Naive B cell (primary cell): ENCODE results near the gene PDZRN4. TPM values are rescaled to one million over a fixed set of nuclear protein-coding genes. Genes with fewer than 3 reads are reported as not detected.
"Not testable (repeated sequence)": the region's sequence is repeated elsewhere in the genome, so short reads cannot be mapped to it uniquely, and the experiment has no call there.

Experiments
- ATAC-seq, 2 donors: fragments of 150-1000 bp; cut with Tn5 transposase; 2 replicates each; pipeline ENCODE4 v1.10.0; 2021; ENCODE audit warnings: low read depth in 2 of 2, mild to moderate bottlenecking in 2 of 2, moderate library complexity in 2 of 2
- DNase-seq: peaks from one replicate; pipeline ENCODE4 v3.0.0; 2022
- H3K27ac Mint-ChIP-seq, 6 donors: one replicate each; pipeline ENCODE4 v1.8.0; 2020 to 2022; ENCODE audit warnings: mild to moderate bottlenecking in 6 of 6, mixed read lengths in 6 of 6, moderate library complexity in 5 of 6, inconsistent platforms in 2 of 6
- H3K27me3 Mint-ChIP-seq, 3 donors: one replicate each; pipeline ENCODE4 v1.8.0; 2021 to 2022; ENCODE audit warnings: mixed read lengths in 3 of 3, mild to moderate bottlenecking in 1 of 3
- H3K36me3 Mint-ChIP-seq, 2 donors: one replicate each; pipeline ENCODE4 v1.8.0; 2020 to 2022; ENCODE audit warnings: mixed read lengths in 2 of 2, inconsistent platforms in 1 of 2, mild to moderate bottlenecking in 1 of 2
- H3K4me1 Mint-ChIP-seq, 3 donors: one replicate each; pipeline ENCODE4 v1.8.0; 2020 to 2022; ENCODE audit warnings: mixed read lengths in 3 of 3, inconsistent platforms in 1 of 3, mild to moderate bottlenecking in 1 of 3, moderate library complexity in 1 of 3
- H3K4me3 Mint-ChIP-seq, 8 donors: one replicate each; pipeline ENCODE4 v1.8.0; 2020 to 2022; ENCODE audit warnings: mild to moderate bottlenecking in 8 of 8, mixed read lengths in 8 of 8, moderate library complexity in 8 of 8, inconsistent platforms in 2 of 8
- H3K9me3 Mint-ChIP-seq, 7 donors: one replicate each; pipeline ENCODE4 v1.8.0; 2020 to 2022; ENCODE audit warnings: mixed read lengths in 7 of 7, mild to moderate bottlenecking in 5 of 7, inconsistent platforms in 2 of 7, moderate library complexity in 1 of 7
- polyA plus RNA-seq, 6 donors: library from polyadenylated mRNA; unstranded; fragments of 300-500 nt; fragmentation: Illumina TruSeq; gene quantifications; one replicate each; pipeline ENCODE4 v1.2.3, GENCODE V29; 2021; ENCODE audit warnings: low read depth in 6 of 6

The PDZRN4 gene
- polyA plus RNA-seq, 6 donors from 2014 or later = not detected

GRCh38 chr12:41224066-41224465 lies 35.9 kb downstream of the PDZRN4 start:
- Mint-ChIP-seq H3K4me1 (peaks cover 8 to 17% (median 13%) of the 10 kb centered on the region in 3 donors), H3K36me3 (no peaks in the 10 kb centered on the region), H3K4me3 (no peak overlapping the region), H3K9me3 (no peaks in the 10 kb centered on the region), H3K27me3 (no peaks in the 10 kb centered on the region), H3K27ac (no peak overlapping the region)
- DNase-seq = no peak
- no peak for ATAC-seq

- DNase-seq (no peak), ATAC-seq (no peak)
- no peak overlapping the region for H3K4me3 Mint-ChIP-seq
- no peaks in the 10 kb centered on the region for H3K9me3 Mint-ChIP-seq
- H3K36me3 Mint-ChIP-seq = no peaks in the 10 kb centered on the region
- no peaks in the 10 kb centered on the region for H3K27me3 Mint-ChIP-seq
- H3K4me1 Mint-ChIP-seq = peaks cover 11 to 17% (median 13%) of the 10 kb centered on the region in 3 donors
- no peak overlapping the region for H3K27ac Mint-ChIP-seq
Observed at GRCh38 chr12:41225179-41225578, 37.1 kb downstream of the PDZRN4 start.

- no peaks in the 10 kb centered on the region for H3K9me3 Mint-ChIP-seq
- H3K27ac Mint-ChIP-seq = peak overlapping the region in 5 of 6 donors; percentile 3 to 71 (median 37)
- DNase-seq = no peak
- H3K4me1 Mint-ChIP-seq = peaks cover 11 to 17% (median 13%) of the 10 kb centered on the region in 3 donors
- no peak for ATAC-seq
- no peaks in the 10 kb centered on the region for H3K27me3 Mint-ChIP-seq
- no peaks in the 10 kb centered on the region for H3K36me3 Mint-ChIP-seq
- peak overlapping the region in 4 of 8 donors; percentile 4 to 51 (median 25) for H3K4me3 Mint-ChIP-seq
Observed at GRCh38 chr12:41228066-41228820, 40.1 kb downstream of the PDZRN4 start.

GRCh38 chr12:41230756-41231155 lies 42.6 kb downstream of the PDZRN4 start:
- H3K27ac Mint-ChIP-seq = no peak overlapping the region
- H3K27me3 Mint-ChIP-seq = no peaks in the 10 kb centered on the region
- no peak overlapping the region for H3K4me3 Mint-ChIP-seq
- H3K36me3 Mint-ChIP-seq = no peaks in the 10 kb centered on the region
- H3K4me1 Mint-ChIP-seq = peaks cover 11 to 17% (median 13%) of the 10 kb centered on the region in 3 donors
- DNase-seq = no peak
- ATAC-seq = no peak
- no peaks in the 10 kb centered on the region for H3K9me3 Mint-ChIP-seq

- H3K27ac Mint-ChIP-seq = no peak overlapping the region
- no peak overlapping the region for H3K4me3 Mint-ChIP-seq
- DNase-seq (no peak), ATAC-seq (no peak)
- no peaks in the 10 kb centered on the region for H3K9me3 Mint-ChIP-seq
- H3K36me3 Mint-ChIP-seq = no peaks in the 10 kb centered on the region
- no peaks in the 10 kb centered on the region for H3K4me1 Mint-ChIP-seq
- no peaks in the 10 kb centered on the region for H3K27me3 Mint-ChIP-seq
Observed at GRCh38 chr12:41234692-41235091, 46.6 kb downstream of the PDZRN4 start.

GRCh38 chr12:41242603-41243002 lies 54.5 kb downstream of the PDZRN4 start:
- H3K9me3 Mint-ChIP-seq = no peaks in the 10 kb centered on the region
- H3K27ac Mint-ChIP-seq = no peak overlapping the region
- H3K27me3 Mint-ChIP-seq = no peaks in the 10 kb centered on the region
- H3K4me1 Mint-ChIP-seq = no peaks in the 10 kb centered on the region
- DNase-seq (no peak), ATAC-seq (no peak)
- no peak overlapping the region for H3K4me3 Mint-ChIP-seq
- H3K36me3 Mint-ChIP-seq = no peaks in the 10 kb centered on the region

GRCh38 chr12:41248391-41248790 lies 60.3 kb downstream of the PDZRN4 start:
- no peak overlapping the region for H3K4me3 Mint-ChIP-seq
- H3K27me3 Mint-ChIP-seq = no peaks in the 10 kb centered on the region
- DNase-seq (no peak), ATAC-seq (no peak)
- no peaks in the 10 kb centered on the region for H3K36me3 Mint-ChIP-seq
- H3K4me1 Mint-ChIP-seq = no peaks in the 10 kb centered on the region
- H3K9me3 Mint-ChIP-seq = no peaks in the 10 kb centered on the region
- no peak overlapping the region for H3K27ac Mint-ChIP-seq

- DNase-seq (no peak), ATAC-seq (no peak)
- H3K27ac Mint-ChIP-seq = no peak overlapping the region
- H3K4me3 Mint-ChIP-seq = no peak overlapping the region
- H3K36me3 Mint-ChIP-seq = no peaks in the 10 kb centered on the region
- peaks cover 0 to 5% (median 0%) of the 10 kb centered on the region in 3 donors for H3K27me3 Mint-ChIP-seq
- H3K4me1 Mint-ChIP-seq = no peaks in the 10 kb centered on the region
- H3K9me3 Mint-ChIP-seq = no peaks in the 10 kb centered on the region
Observed at GRCh38 chr12:41250748-41251147, 62.6 kb downstream of the PDZRN4 start.

- peak overlapping the region in 1 of 8 donors; percentile 30 for H3K4me3 Mint-ChIP-seq
- no peaks in the 10 kb centered on the region for H3K36me3 Mint-ChIP-seq
- no peak overlapping the region for H3K27ac Mint-ChIP-seq
- DNase-seq = no peak
- H3K4me1 Mint-ChIP-seq = no peaks in the 10 kb centered on the region
- H3K9me3 Mint-ChIP-seq = no peaks in the 10 kb centered on the region
- peaks cover 0 to 5% (median 0%) of the 10 kb centered on the region in 3 donors for H3K27me3 Mint-ChIP-seq
- no peak for ATAC-seq
Observed at GRCh38 chr12:41254004-41254914, 66.1 kb downstream of the PDZRN4 start.

- H3K27me3 Mint-ChIP-seq, ATAC-seq, H3K4me1 Mint-ChIP-seq, H3K4me3 Mint-ChIP-seq, H3K9me3 Mint-ChIP-seq, H3K36me3 Mint-ChIP-seq, DNase-seq, H3K27ac Mint-ChIP-seq: not testable (repeated sequence)
Observed at GRCh38 chr12:41263196-41263595, 75.1 kb downstream of the PDZRN4 start.

GRCh38 chr12:41264281-41264680 lies 76.2 kb downstream of the PDZRN4 start:
- Mint-ChIP-seq H3K9me3 (no peaks in the 10 kb centered on the region), H3K4me1 (no peaks in the 10 kb centered on the region), H3K27ac (no peak overlapping the region), H3K36me3 (no peaks in the 10 kb centered on the region), H3K27me3 (peaks cover 0 to 8% (median 5%) of the 10 kb centered on the region in 3 donors), H3K4me3 (no peak overlapping the region)
- DNase-seq = no peak
- ATAC-seq = peak in 1 of 2 donors; percentile 39

GRCh38 chr12:41269056-41269455 lies 80.9 kb downstream of the PDZRN4 start:
- no peak for DNase-seq
- no peaks in the 10 kb centered on the region for H3K27me3 Mint-ChIP-seq
- H3K4me3 Mint-ChIP-seq = no peak overlapping the region
- H3K9me3 Mint-ChIP-seq = no peaks in the 10 kb centered on the region
- no peaks in the 10 kb centered on the region for H3K36me3 Mint-ChIP-seq
- no peak overlapping the region for H3K27ac Mint-ChIP-seq
- H3K4me1 Mint-ChIP-seq = no peaks in the 10 kb centered on the region
- ATAC-seq = no peak

GRCh38 chr12:41271489-41271888 lies 83.4 kb downstream of the PDZRN4 start:
- no peak overlapping the region for H3K27ac Mint-ChIP-seq
- DNase-seq (no peak), ATAC-seq (no peak)
- peaks cover 0 to 9% (median 0%) of the 10 kb centered on the region in 3 donors for H3K27me3 Mint-ChIP-seq
- H3K4me3 Mint-ChIP-seq = no peak overlapping the region
- no peaks in the 10 kb centered on the region for H3K4me1 Mint-ChIP-seq
- no peaks in the 10 kb centered on the region for H3K9me3 Mint-ChIP-seq
- H3K36me3 Mint-ChIP-seq = no peaks in the 10 kb centered on the region

- Mint-ChIP-seq H3K36me3 (no peaks in the 10 kb centered on the region), H3K4me3 (no peak overlapping the region), H3K27me3 (peaks cover 0 to 9% (median 0%) of the 10 kb centered on the region in 3 donors), H3K9me3 (no peaks in the 10 kb centered on the region), H3K4me1 (no peaks in the 10 kb centered on the region), H3K27ac (no peak overlapping the region)
- DNase-seq (no peak), ATAC-seq (no peak)
Observed at GRCh38 chr12:41274643-41275042, 86.5 kb downstream of the PDZRN4 start.
